GM19455 (cell line): Measurements from ENCODE around the gene TMEM59.

Experiments used
- ATAC-seq: cut with Tn5 transposase; IDR thresholded peaks from one replicate; pipeline ENCODE4 v1.9.1; 2021; ENCODE audit not compliant: unreplicated experiment

TMEM59 gene

GRCh38 chr1:53986458-53986857, 66.5 kb downstream of the TMEM59 start:
- no peak for ATAC-seq

- ATAC-seq = no peak
These were observed 68.3 kb downstream of the TMEM59 start for GRCh38 chr1:53984726-53985125.

- ATAC-seq = no peak
These were observed 70.3 kb downstream of the TMEM59 start for GRCh38 chr1:53982763-53983104.

GRCh38 chr1:53982034-53982762, 70.8 kb downstream of the TMEM59 start:
- ATAC-seq = no peak

- ATAC-seq = no peak
These were observed 71.8 kb downstream of the TMEM59 start for GRCh38 chr1:53981220-53981619.

GRCh38 chr1:53979712-53980450, 73.1 kb downstream of the TMEM59 start:
- ATAC-seq = no peak
